HepG2 (cell line): Measurements from ENCODE around the gene MPLKIP. TPM values are rescaled to one million over a fixed set of nuclear protein-coding genes. Genes with fewer than 3 reads are reported as not detected.
A peak's percentile ranks its signal among the peaks of the same experiment; 100 is the strongest.

Source experiments
- CREM ChIP-seq, 2 experiments: sonication (generic) in 1 of 2; formaldehyde crosslinking in 1 of 2; IDR thresholded peaks; 2 replicates each; pipeline versions ENCODE4 v1.4.0 to v1.6.1; 2016 to 2020; ENCODE audit warnings: antibody characterized with exemption in 1 of 2, mild to moderate bottlenecking in 1 of 2, missing genetic modification reagents in 1 of 2
- FOXA3 ChIP-seq: IDR thresholded peaks from 2 replicates; pipeline ENCODE4 v1.6.1; 2016; ENCODE audit warnings: missing genetic modification reagents, missing compliant biosample characterization
- FOXP1 ChIP-seq, 2 experiments: fragments of 450-650 bp in 1 of 2; IDR thresholded peaks; 2 replicates each; pipeline ENCODE4 v1.6.1; 2017 to 2018; ENCODE audit warnings: antibody characterized with exemption in 1 of 2
- GATAD2A ChIP-seq: IDR thresholded peaks from 2 replicates; pipeline ENCODE4 v1.6.1; 2016
- NFE2L2 ChIP-seq: fragments of 150-350 bp; IDR thresholded peaks from 2 replicates; pipeline ENCODE4 v1.6.1; 2014; ENCODE audit warnings: low read length
- NFIC ChIP-seq: IDR thresholded peaks from 2 replicates; pipeline ENCODE4 v1.6.1; 2012; ENCODE audit warnings: mild to moderate bottlenecking, low read length, inconsistent platforms
- PCBP1 ChIP-seq: fragments of 200-400 bp; formaldehyde crosslinking; IDR thresholded peaks from 2 replicates; pipeline ENCODE4 v1.6.1; 2017; ENCODE audit warnings: mild to moderate bottlenecking, low read depth, low read length, borderline replicate concordance
- SOX5 ChIP-seq: IDR thresholded peaks from 2 replicates; pipeline ENCODE4 v1.6.1; 2016; ENCODE audit warnings: borderline replicate concordance
- TCF7 ChIP-seq: sonication (generic); IDR thresholded peaks from 2 replicates; pipeline ENCODE4 v1.6.1; 2016; ENCODE audit warnings: antibody characterized with exemption, low read depth
- TCF7L2 ChIP-seq: IDR thresholded peaks from 2 replicates; pipeline ENCODE4 v1.6.1; 2011; ENCODE audit warnings: mild to moderate bottlenecking, low read depth, low read length, moderate library complexity
- polyA plus RNA-seq, 8 experiments: library from polyadenylated mRNA; depleted of rRNA in 3 of 8; stranded (reverse) in 7 of 8; unstranded in 1 of 8; fragments of >200 nt; fragmentation: Illumina TruSeq in 4 of 8; extraction: Trizol in 4 of 8; gene quantifications; 2 replicates each; pipeline versions ENCODE4 v1.2.1 to v1.2.3, GENCODE V29; 2011 to 2016; ENCODE audit warnings: low read depth in 4 of 8, missing spikeins in 1 of 8, mixed read lengths in 1 of 8; ENCODE audit not compliant: insufficient read depth in 1 of 8
- total RNA-seq, 5 experiments: library from RNA; depleted of rRNA; stranded (reverse); fragments of >200 nt; fragmentation: Illumina TruSeq; extraction: Trizol; gene quantifications; 2 replicates each; pipeline ENCODE4 v1.2.3, GENCODE V29; 2016; ENCODE audit warnings: low read depth in 1 of 5
- TF ChIP-seq, protein P1 (sequence below): IDR thresholded peaks from 2 replicates; pipeline ENCODE4 v1.6.1; 2012; ENCODE audit warnings: low read depth, low read length, improper control_type of control experiment
- TF ChIP-seq, protein P2 (sequence below): sonication (generic); formaldehyde crosslinking; IDR thresholded peaks from 2 replicates; pipeline ENCODE4 v1.4.0; 2020; ENCODE audit warnings: missing genetic modification reagents

MPLKIP gene
- total and polyA plus RNA-seq, 2 of the 13 experiments (the other 11 are each of a cell fraction or from before 2014, with no cell fraction given): 40.1 to 45.7 TPM

DNA sequence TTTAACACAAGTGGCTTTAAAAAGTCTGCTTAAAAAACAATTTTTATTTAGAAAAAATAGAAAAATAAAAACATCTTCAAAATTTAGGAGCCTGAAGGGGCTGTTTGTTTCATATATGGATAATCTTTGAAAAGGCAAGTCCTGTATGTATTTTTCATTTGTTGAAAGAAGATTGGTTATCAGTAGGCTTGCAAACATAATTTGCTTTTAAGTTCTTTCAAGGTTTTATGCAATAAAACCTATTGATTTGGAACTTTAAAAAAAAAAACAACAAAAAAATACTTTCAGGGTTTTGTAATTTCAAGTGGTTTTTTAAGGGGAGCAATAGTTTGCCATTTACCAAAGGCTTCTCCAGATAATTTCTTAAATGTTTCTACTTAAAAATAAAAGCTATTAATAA, 35.6 kb downstream of the MPLKIP start (continued):
- TF ChIP-seq GATAD2A (CRISPR knock-in tag) (0 out of 2 replicates have a peak, but pooled peaks have one; percentile 42), FOXA3 (CRISPR knock-in tag) (peak; percentile 42; the same call in 1 of the 2 replicates), NFIC (peak; percentile 75; the same call in 1 of the 2 replicates), NFE2L2 (no peak), CREM (IDR thresholded peaks at IDR 0.05) (peak; percentile 42; the same call in 1 of the 2 replicates), CREM (CRISPR knock-in tag; IDR thresholded peaks at IDR 0.05) (no peak), FOXP1 (IDR thresholded peaks at IDR 0.05) (no peak), FOXP1 (CRISPR knock-in tag; IDR thresholded peaks at IDR 0.05) (peak; percentile 49; the same call in 1 of the 2 replicates), PCBP1 (no peak), TCF7 (peak; percentile 64; the same call in 1 of the 2 replicates), SOX5 (CRISPR knock-in tag) (peak; percentile 20; the same call in 1 of the 2 replicates), TCF7L2 (peak; percentile 81)
- TF ChIP-seq, protein P1, sequence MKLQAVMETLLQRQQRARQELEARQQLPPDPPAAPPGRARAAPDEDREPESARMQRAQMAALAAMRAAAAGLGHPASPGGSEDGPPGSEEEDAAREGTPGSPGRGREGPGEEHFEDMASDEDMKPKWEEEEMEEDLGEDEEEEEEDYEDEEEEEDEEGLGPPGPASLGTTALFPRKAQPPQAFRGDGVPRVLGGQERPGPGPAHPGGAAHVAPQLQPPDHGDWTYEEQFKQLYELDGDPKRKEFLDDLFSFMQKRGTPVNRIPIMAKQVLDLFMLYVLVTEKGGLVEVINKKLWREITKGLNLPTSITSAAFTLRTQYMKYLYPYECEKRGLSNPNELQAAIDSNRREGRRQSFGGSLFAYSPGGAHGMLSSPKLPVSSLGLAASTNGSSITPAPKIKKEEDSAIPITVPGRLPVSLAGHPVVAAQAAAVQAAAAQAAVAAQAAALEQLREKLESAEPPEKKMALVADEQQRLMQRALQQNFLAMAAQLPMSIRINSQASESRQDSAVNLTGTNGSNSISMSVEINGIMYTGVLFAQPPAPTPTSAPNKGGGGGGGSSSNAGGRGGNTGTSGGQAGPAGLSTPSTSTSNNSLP: 0 out of 2 replicates have a peak, but pooled peaks have one; percentile 33
- TF ChIP-seq, protein P2, sequence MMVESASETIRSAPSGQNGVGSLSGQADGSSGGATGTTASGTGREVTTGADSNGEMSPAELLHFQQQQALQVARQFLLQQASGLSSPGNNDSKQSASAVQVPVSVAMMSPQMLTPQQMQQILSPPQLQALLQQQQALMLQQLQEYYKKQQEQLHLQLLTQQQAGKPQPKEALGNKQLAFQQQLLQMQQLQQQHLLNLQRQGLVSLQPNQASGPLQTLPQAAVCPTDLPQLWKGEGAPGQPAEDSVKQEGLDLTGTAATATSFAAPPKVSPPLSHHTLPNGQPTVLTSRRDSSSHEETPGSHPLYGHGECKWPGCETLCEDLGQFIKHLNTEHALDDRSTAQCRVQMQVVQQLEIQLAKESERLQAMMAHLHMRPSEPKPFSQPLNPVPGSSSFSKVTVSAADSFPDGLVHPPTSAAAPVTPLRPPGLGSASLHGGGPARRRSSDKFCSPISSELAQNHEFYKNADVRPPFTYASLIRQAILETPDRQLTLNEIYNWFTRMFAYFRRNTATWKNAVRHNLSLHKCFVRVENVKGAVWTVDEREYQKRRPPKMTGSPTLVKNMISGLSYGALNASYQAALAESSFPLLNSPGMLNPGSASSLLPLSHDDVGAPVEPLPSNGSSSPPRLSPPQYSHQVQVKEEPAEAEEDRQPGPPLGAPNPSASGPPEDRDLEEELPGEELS: peak; percentile 21; the same call in 1 of the 2 replicates
